Parathyroid adenoma (tissue), 2 donors: ENCODE data around the gene ARHGAP42.

ENCODE experiments used
- H2AFZ ChIP-seq: fragments of 300-600 bp; sonication (generic); one replicate; pipeline ENCODE4 v1.7.0; 2017; ENCODE audit warnings: antibody characterized with exemption, mild to moderate bottlenecking
- H3K27ac ChIP-seq: fragments of 300-600 bp; sonication (generic); one replicate; pipeline ENCODE4 v1.7.0; 2017
- H3K27me3 ChIP-seq: fragments of 300-600 bp; sonication (generic); one replicate; pipeline ENCODE4 v1.7.0; 2017; ENCODE audit warnings: low read length; ENCODE audit not compliant: control insufficient read depth, insufficient read depth
- H3K36me3 ChIP-seq: fragments of 300-600 bp; sonication (generic); one replicate; pipeline ENCODE4 v1.7.0; 2017; ENCODE audit warnings: low read length; ENCODE audit not compliant: control insufficient read depth, insufficient read depth
- H3K4me1 ChIP-seq: fragments of 300-600 bp; sonication (generic); one replicate; pipeline ENCODE4 v1.7.0; 2017; ENCODE audit warnings: control low read depth
- H3K4me2 ChIP-seq: fragments of 300-600 bp; sonication (generic); one replicate; pipeline ENCODE4 v1.7.0; 2017; ENCODE audit warnings: low read length
- H3K4me3 ChIP-seq: fragments of 300-600 bp; sonication (generic); one replicate; pipeline ENCODE4 v1.7.0; 2017; ENCODE audit warnings: low read depth, low read length
- H3K79me2 ChIP-seq: fragments of 300-600 bp; sonication (generic); one replicate; pipeline ENCODE4 v1.7.0; 2017; ENCODE audit warnings: control low read depth
- H3K9ac ChIP-seq: fragments of 300-600 bp; sonication (generic); one replicate; pipeline ENCODE4 v1.7.0; 2017; ENCODE audit warnings: mild to moderate bottlenecking
- H3K9me3 ChIP-seq: fragments of 300-600 bp; sonication (generic); one replicate; pipeline ENCODE4 v1.7.0; 2017; ENCODE audit warnings: low read length; ENCODE audit not compliant: control insufficient read depth
- TF ChIP-seq, protein P1 (sequence below): fragments of 300-600 bp; sonication (generic); IDR thresholded peaks from one replicate; pipeline ENCODE4 v1.7.0; 2017; ENCODE audit warnings: antibody characterized with exemption, mild to moderate bottlenecking
- donor health status: primary hyperparathyroidism.

ARHGAP42 gene

DNA sequence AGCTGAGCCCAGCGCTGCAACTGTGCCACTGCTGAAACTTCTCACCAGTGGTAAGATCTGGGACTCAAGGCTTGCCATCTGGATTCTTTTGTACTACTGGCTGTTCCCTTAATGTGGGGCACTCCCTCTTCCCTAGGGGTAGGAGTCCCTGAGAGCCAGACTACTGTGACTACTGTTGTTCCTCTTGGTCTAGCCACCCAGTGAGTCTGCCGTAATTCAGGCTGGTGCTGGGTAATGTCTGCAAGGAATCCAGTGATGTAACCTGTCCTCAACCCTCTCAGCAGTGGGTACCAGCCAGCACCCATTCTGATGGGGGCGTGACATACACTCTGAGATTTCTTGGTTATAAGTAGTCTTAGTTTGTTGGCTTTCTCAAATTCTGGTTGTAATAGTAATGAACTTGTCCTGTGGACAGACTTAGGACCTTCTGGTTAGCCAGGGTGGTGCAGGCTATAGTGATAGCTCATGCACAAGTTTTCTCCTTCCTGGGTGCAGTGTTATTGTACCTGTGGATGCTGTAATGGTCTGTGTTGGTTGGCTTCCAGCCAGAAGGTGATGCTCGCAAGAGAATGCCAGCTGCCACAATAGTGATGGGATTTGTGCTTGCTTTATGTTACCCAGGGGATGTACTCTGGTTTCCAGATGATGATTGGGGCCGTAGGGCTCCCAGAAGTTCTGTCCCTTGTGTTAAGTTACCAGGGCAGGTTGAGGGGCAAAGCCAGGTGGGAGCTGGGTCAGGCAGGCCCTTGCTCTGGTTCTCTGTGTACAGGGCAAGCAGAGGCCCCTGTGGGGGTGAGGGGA lies 65.5 kb downstream of the ARHGAP42 start:
- Histone ChIP-seq H3K27ac (no peak overlapping the region), H3K9ac (no peak overlapping the region), H3K4me1 (peaks cover 6% of the 10 kb centered on the region), H3K36me3 (no peaks in the 10 kb centered on the region), H3K79me2 (no peaks in the 10 kb centered on the region), H3K4me3 (no peak overlapping the region), H3K27me3 (no peaks in the 10 kb centered on the region), H3K9me3 (no peaks in the 10 kb centered on the region), H2AFZ (no peak overlapping the region), H3K4me2 (no peak overlapping the region)
- TF ChIP-seq, protein P1, sequence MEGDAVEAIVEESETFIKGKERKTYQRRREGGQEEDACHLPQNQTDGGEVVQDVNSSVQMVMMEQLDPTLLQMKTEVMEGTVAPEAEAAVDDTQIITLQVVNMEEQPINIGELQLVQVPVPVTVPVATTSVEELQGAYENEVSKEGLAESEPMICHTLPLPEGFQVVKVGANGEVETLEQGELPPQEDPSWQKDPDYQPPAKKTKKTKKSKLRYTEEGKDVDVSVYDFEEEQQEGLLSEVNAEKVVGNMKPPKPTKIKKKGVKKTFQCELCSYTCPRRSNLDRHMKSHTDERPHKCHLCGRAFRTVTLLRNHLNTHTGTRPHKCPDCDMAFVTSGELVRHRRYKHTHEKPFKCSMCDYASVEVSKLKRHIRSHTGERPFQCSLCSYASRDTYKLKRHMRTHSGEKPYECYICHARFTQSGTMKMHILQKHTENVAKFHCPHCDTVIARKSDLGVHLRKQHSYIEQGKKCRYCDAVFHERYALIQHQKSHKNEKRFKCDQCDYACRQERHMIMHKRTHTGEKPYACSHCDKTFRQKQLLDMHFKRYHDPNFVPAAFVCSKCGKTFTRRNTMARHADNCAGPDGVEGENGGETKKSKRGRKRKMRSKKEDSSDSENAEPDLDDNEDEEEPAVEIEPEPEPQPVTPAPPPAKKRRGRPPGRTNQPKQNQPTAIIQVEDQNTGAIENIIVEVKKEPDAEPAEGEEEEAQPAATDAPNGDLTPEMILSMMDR = no peak

DNA sequence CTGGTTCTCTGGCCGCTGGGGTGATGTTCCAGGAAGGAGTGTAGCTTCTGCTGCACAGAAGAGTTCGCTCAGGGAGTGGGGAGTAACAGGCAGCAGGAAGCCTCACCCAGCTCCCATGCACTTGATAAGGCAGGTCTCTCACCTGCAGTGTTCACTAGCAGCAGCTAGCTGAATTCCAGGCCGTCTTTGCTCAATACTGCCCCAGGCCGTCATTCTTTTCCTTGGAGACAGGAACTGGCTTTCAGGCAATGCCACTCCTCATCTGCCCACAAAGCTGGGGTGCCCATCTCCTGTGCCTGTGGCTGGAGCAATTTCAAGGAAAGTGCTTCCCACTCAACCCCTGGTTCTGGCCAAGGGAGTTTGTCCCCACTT lies 66.1 kb downstream of the ARHGAP42 start:
- Histone ChIP-seq H3K27ac (no peak overlapping the region), H3K4me1 (peaks cover 6% of the 10 kb centered on the region), H3K9ac (no peak overlapping the region), H3K79me2 (no peaks in the 10 kb centered on the region), H3K4me2 (no peak overlapping the region), H3K9me3 (no peaks in the 10 kb centered on the region), H2AFZ (no peak overlapping the region), H3K27me3 (no peaks in the 10 kb centered on the region), H3K4me3 (no peak overlapping the region), H3K36me3 (no peaks in the 10 kb centered on the region)
- TF ChIP-seq, protein P1 = no peak

DNA sequence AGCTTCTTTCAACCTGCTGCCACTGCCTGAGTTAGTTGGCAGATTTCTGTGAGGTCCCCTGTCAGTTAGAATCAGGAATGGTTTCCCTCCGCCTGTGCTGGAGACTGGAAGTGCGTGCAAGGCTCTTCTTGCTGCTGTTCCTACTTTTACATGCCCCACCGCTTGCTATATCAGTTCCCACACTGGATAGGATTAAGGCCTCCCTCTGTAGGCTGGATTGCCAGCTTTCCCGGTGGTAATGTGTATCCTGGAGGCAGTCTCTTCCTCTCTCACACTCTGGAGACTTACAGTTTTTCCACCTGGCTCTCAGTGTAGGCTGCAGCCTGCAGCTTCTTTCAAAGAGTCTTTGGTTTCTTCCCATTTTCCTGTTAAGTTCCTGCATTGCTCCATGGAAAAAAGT lies 66.5 kb downstream of the ARHGAP42 start:
- H3K27me3 ChIP-seq = no peaks in the 10 kb centered on the region
- peaks cover 6% of the 10 kb centered on the region for H3K4me1 ChIP-seq
- no peaks in the 10 kb centered on the region for H3K9me3 ChIP-seq
- H3K9ac ChIP-seq = no peak overlapping the region
- no peak overlapping the region for H2AFZ ChIP-seq
- TF ChIP-seq, protein P1 = no peak
- no peaks in the 10 kb centered on the region for H3K79me2 ChIP-seq
- H3K36me3 ChIP-seq = no peaks in the 10 kb centered on the region
- no peak overlapping the region for H3K4me3 ChIP-seq
- no peak overlapping the region for H3K4me2 ChIP-seq
- H3K27ac ChIP-seq = no peak overlapping the region

DNA sequence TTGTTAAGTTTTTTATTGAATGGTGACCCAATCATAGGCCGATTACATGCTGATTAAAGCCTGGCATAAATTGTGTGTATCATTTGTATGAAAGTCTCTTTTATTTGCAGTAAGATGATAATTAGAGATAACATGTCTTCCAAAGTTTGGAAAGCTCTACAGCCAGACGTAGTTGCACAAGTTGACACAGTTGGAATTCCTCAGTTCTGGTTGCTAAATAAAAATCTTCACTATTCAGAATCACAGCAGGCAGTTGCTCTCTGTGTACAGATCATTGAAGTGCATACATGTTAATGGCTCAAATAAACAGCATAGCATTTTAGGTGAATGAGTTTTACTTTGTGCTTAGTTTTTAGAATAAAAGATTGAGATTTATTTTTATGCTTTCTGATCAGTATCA lies 69.5 kb downstream of the ARHGAP42 start:
- no peaks in the 10 kb centered on the region for H3K36me3 ChIP-seq
- no peak overlapping the region for H2AFZ ChIP-seq
- H3K9me3 ChIP-seq = no peaks in the 10 kb centered on the region
- no peaks in the 10 kb centered on the region for H3K79me2 ChIP-seq
- no peak overlapping the region for H3K9ac ChIP-seq
- TF ChIP-seq, protein P1 = no peak
- H3K27me3 ChIP-seq = no peaks in the 10 kb centered on the region
- no peak overlapping the region for H3K4me3 ChIP-seq
- no peak overlapping the region for H3K27ac ChIP-seq
- no peak overlapping the region for H3K4me2 ChIP-seq
- H3K4me1 ChIP-seq = peaks cover 6% of the 10 kb centered on the region

DNA sequence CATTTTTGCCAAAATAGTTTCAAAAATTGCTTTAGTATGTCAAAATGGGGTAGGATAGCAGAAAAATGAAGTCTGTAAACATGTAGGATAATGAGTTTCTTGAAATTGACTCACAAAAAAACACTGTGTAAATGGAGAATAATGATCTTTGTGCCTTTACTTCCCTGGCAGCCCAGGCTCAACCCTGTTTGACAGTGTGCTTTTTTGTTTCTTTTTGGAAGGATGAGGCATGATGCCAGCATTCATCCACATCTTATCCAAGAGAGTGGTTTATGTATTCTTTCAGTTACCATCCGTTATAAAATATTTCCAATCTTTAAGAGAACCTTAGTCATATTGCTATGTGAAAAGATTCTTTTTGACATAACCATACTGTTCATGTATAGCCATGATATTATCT lies 70.6 kb downstream of the ARHGAP42 start:
- TF ChIP-seq, protein P1 = no peak
- no peak overlapping the region for H2AFZ ChIP-seq
- H3K27ac ChIP-seq = no peak overlapping the region
- H3K4me3 ChIP-seq = no peak overlapping the region
- no peaks in the 10 kb centered on the region for H3K9me3 ChIP-seq
- no peaks in the 10 kb centered on the region for H3K27me3 ChIP-seq
- H3K4me2 ChIP-seq = no peak overlapping the region
- peaks cover 6% of the 10 kb centered on the region for H3K4me1 ChIP-seq
- no peaks in the 10 kb centered on the region for H3K79me2 ChIP-seq
- H3K36me3 ChIP-seq = no peaks in the 10 kb centered on the region
- H3K9ac ChIP-seq = no peak overlapping the region
